ENCODE results near the gene CELF2.

GRCh38 chr10:11168423-11169090 lies 150.9 kb downstream of the CELF2 start:
- TF ChIP-seq, protein P1, sequence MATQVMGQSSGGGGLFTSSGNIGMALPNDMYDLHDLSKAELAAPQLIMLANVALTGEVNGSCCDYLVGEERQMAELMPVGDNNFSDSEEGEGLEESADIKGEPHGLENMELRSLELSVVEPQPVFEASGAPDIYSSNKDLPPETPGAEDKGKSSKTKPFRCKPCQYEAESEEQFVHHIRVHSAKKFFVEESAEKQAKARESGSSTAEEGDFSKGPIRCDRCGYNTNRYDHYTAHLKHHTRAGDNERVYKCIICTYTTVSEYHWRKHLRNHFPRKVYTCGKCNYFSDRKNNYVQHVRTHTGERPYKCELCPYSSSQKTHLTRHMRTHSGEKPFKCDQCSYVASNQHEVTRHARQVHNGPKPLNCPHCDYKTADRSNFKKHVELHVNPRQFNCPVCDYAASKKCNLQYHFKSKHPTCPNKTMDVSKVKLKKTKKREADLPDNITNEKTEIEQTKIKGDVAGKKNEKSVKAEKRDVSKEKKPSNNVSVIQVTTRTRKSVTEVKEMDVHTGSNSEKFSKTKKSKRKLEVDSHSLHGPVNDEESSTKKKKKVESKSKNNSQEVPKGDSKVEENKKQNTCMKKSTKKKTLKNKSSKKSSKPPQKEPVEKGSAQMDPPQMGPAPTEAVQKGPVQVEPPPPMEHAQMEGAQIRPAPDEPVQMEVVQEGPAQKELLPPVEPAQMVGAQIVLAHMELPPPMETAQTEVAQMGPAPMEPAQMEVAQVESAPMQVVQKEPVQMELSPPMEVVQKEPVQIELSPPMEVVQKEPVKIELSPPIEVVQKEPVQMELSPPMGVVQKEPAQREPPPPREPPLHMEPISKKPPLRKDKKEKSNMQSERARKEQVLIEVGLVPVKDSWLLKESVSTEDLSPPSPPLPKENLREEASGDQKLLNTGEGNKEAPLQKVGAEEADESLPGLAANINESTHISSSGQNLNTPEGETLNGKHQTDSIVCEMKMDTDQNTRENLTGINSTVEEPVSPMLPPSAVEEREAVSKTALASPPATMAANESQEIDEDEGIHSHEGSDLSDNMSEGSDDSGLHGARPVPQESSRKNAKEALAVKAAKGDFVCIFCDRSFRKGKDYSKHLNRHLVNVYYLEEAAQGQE (tag by site-specific recombination; IDR thresholded peaks at IDR 0.05) = no peak
- no peak for TF ChIP-seq SETDB1 (IDR thresholded peaks at IDR 0.05; ENCODE audit: insufficient read length, low read length)
- no peak for TF ChIP-seq ZNF768 (tag by site-specific recombination; IDR thresholded peaks at IDR 0.05)
- no peak for TF ChIP-seq ZNF16 (tag by site-specific recombination; IDR thresholded peaks at IDR 0.05; ENCODE audit: low read depth)
- TF ChIP-seq CTCF (tag by site-specific recombination; IDR thresholded peaks at IDR 0.05) = no peak
- TF ChIP-seq ZNF138 (tag by site-specific recombination; IDR thresholded peaks at IDR 0.05; ENCODE audit: borderline replicate concordance) = no peak
- TF ChIP-seq, protein P2, sequence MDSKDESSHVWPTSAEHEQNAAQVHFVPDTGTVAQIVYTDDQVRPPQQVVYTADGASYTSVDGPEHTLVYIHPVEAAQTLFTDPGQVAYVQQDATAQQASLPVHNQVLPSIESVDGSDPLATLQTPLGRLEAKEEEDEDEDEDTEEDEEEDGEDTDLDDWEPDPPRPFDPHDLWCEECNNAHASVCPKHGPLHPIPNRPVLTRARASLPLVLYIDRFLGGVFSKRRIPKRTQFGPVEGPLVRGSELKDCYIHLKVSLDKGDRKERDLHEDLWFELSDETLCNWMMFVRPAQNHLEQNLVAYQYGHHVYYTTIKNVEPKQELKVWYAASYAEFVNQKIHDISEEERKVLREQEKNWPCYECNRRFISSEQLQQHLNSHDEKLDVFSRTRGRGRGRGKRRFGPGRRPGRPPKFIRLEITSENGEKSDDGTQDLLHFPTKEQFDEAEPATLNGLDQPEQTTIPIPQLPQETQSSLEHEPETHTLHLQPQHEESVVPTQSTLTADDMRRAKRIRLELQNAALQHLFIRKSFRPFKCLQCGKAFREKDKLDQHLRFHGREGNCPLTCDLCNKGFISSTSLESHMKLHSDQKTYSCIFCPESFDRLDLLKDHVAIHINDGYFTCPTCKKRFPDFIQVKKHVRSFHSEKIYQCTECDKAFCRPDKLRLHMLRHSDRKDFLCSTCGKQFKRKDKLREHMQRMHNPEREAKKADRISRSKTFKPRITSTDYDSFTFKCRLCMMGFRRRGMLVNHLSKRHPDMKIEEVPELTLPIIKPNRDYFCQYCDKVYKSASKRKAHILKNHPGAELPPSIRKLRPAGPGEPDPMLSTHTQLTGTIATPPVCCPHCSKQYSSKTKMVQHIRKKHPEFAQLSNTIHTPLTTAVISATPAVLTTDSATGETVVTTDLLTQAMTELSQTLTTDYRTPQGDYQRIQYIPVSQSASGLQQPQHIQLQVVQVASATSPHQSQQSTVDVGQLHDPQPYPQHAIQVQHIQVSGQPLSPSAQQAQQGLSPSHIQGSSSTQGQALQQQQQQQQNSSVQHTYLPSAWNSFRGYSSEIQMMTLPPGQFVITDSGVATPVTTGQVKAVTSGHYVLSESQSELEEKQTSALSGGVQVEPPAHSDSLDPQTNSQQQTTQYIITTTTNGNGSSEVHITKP (tag by site-specific recombination; IDR thresholded peaks at IDR 0.05) = no peak
- no peak for TF ChIP-seq ZNF777 (tag by site-specific recombination; IDR thresholded peaks at IDR 0.05; ENCODE audit: borderline replicate concordance)
